ENCODE results near the gene CADPS2.

The CADPS2 gene

DNA sequence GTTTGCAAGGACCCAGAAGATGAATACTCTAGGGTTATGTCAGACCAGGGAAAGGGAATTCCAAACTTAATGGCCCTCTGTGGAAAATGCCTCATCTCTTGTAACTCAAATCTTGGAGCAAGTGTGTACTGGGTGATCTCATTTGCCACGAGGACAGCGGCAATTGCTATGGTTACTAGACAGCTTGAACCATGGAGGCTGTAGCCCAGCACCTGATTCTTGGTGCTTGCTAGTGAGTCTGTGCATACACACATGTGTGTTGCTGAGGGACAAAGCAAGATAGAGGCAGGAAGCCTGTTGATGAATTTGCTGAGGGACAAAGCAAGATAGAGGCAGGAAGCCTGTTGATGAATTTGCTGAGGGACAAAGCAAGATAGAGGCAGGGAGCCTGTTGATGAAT, 523.1 kb downstream of the CADPS2 start:
- H3K27ac ChIP-seq (replicated peaks), result no peak overlapping the region
- TF ChIP-seq POLR2AphosphoS5 (IDR thresholded peaks at IDR 0.05; ENCODE audit: low read depth) (no peak), SPI1 (IDR thresholded peaks at IDR 0.05; ENCODE audit: borderline replicate concordance, low read depth) (no peak), GABPA (IDR thresholded peaks at IDR 0.05; ENCODE audit: low read depth) (no peak)
- TF ChIP-seq, protein P1, sequence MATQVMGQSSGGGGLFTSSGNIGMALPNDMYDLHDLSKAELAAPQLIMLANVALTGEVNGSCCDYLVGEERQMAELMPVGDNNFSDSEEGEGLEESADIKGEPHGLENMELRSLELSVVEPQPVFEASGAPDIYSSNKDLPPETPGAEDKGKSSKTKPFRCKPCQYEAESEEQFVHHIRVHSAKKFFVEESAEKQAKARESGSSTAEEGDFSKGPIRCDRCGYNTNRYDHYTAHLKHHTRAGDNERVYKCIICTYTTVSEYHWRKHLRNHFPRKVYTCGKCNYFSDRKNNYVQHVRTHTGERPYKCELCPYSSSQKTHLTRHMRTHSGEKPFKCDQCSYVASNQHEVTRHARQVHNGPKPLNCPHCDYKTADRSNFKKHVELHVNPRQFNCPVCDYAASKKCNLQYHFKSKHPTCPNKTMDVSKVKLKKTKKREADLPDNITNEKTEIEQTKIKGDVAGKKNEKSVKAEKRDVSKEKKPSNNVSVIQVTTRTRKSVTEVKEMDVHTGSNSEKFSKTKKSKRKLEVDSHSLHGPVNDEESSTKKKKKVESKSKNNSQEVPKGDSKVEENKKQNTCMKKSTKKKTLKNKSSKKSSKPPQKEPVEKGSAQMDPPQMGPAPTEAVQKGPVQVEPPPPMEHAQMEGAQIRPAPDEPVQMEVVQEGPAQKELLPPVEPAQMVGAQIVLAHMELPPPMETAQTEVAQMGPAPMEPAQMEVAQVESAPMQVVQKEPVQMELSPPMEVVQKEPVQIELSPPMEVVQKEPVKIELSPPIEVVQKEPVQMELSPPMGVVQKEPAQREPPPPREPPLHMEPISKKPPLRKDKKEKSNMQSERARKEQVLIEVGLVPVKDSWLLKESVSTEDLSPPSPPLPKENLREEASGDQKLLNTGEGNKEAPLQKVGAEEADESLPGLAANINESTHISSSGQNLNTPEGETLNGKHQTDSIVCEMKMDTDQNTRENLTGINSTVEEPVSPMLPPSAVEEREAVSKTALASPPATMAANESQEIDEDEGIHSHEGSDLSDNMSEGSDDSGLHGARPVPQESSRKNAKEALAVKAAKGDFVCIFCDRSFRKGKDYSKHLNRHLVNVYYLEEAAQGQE (IDR thresholded peaks at IDR 0.05; ENCODE audit: insufficient replicate concordance, low read depth), result no peak
- TF ChIP-seq, protein P2, sequence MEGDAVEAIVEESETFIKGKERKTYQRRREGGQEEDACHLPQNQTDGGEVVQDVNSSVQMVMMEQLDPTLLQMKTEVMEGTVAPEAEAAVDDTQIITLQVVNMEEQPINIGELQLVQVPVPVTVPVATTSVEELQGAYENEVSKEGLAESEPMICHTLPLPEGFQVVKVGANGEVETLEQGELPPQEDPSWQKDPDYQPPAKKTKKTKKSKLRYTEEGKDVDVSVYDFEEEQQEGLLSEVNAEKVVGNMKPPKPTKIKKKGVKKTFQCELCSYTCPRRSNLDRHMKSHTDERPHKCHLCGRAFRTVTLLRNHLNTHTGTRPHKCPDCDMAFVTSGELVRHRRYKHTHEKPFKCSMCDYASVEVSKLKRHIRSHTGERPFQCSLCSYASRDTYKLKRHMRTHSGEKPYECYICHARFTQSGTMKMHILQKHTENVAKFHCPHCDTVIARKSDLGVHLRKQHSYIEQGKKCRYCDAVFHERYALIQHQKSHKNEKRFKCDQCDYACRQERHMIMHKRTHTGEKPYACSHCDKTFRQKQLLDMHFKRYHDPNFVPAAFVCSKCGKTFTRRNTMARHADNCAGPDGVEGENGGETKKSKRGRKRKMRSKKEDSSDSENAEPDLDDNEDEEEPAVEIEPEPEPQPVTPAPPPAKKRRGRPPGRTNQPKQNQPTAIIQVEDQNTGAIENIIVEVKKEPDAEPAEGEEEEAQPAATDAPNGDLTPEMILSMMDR (IDR thresholded peaks at IDR 0.05; ENCODE audit: insufficient read depth, low read length), result no peak
- no peak for DNase-seq (ENCODE audit: low read depth in 1 of 2, low spot score in 1 of 2)
- H3K4me3 ChIP-seq (replicated peaks; ENCODE audit: insufficient read depth, low read length), result no peak overlapping the region
- H3K27me3 ChIP-seq (ENCODE audit: insufficient read depth, poor library complexity, severe bottlenecking), result no peaks in the 10 kb centered on the region

DNA sequence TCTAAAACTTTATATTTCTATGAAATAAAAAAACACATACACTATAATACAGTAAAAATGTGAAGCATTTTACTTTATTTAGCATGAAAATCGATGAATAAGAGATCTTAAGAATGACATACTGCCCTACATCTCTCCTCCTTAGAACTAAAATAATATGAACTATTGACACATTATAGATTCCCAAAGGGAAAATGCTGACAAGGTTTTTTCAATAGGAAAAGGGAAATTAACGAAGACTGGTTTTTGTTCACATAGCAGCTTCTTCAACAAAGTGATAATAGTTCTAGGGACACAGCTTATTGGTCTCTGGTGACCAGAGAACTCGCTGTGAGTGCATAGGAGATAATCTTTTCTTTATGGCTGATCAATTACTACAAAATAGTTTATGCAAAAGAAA, 523.8 kb downstream of the CADPS2 start:
- Histone ChIP-seq H3K4me3 (replicated peaks; ENCODE audit: insufficient read depth, low read length) (no peak overlapping the region), H3K27me3 (ENCODE audit: insufficient read depth, poor library complexity, severe bottlenecking) (no peaks in the 10 kb centered on the region)
- no peak for TF ChIP-seq SPI1 (IDR thresholded peaks at IDR 0.05; ENCODE audit: borderline replicate concordance, low read depth)
- TF ChIP-seq, protein P2 (IDR thresholded peaks at IDR 0.05; ENCODE audit: insufficient read depth, low read length), result no peak
- TF ChIP-seq GABPA (IDR thresholded peaks at IDR 0.05; ENCODE audit: low read depth), result no peak
- TF ChIP-seq, protein P1 (IDR thresholded peaks at IDR 0.05; ENCODE audit: insufficient replicate concordance, low read depth), result no peak
- TF ChIP-seq POLR2AphosphoS5 (IDR thresholded peaks at IDR 0.05; ENCODE audit: low read depth), result no peak

DNA sequence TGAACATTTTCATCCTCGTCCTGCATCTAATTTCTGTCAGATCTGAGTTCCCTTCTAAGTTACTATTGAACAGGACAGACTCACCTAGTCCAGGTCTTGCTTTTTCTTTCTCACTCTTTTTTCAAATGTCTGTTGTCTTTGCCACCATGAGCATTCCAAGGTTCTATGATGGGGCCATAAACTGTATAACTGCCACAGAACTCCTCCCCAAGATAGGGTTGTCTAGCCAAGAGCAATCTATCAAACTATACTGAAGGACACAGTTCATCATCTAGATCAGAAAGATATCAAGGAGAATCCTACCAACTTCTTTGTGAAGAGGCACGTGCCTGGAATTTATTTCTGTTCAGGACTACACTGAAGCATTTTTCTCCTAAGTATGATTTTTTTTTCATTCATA, 531.6 kb downstream of the CADPS2 start:
- DNase-seq (ENCODE audit: low read depth in 1 of 2, low spot score in 1 of 2), result no peak
- Histone ChIP-seq H3K4me3 (replicated peaks; ENCODE audit: insufficient read depth, low read length) (no peak overlapping the region), H3K27ac (replicated peaks) (no peak overlapping the region), H3K27me3 (ENCODE audit: insufficient read depth, poor library complexity, severe bottlenecking) (no peaks in the 10 kb centered on the region)
- no peak for TF ChIP-seq GABPA (IDR thresholded peaks at IDR 0.05; ENCODE audit: low read depth)
- TF ChIP-seq, protein P2 (IDR thresholded peaks at IDR 0.05; ENCODE audit: insufficient read depth, low read length), result no peak
- no peak for TF ChIP-seq POLR2AphosphoS5 (IDR thresholded peaks at IDR 0.05; ENCODE audit: low read depth)
- TF ChIP-seq, protein P1 (IDR thresholded peaks at IDR 0.05; ENCODE audit: insufficient replicate concordance, low read depth), result no peak
- TF ChIP-seq SPI1 (IDR thresholded peaks at IDR 0.05; ENCODE audit: borderline replicate concordance, low read depth), result no peak

More for the DNA sequence above, 523.8 kb downstream of the CADPS2 start:
- DNase-seq (ENCODE audit: low read depth in 1 of 2, low spot score in 1 of 2), result no peak
- no peak overlapping the region for H3K27ac ChIP-seq (replicated peaks)

Data from HL-60 (cell line).